B cell (primary cell): ENCODE measurements around the gene CPEB2. TPM values are rescaled to one million over a fixed set of nuclear protein-coding genes. Genes with fewer than 3 reads are reported as not detected.

Source experiments
- ATAC-seq: fragments of 200-7000 bp; cut with Tn5 transposase; one replicate; pipeline ENCODE4 v1.10.0; 2021; ENCODE audit warnings: low read depth, mild to moderate bottlenecking, moderate number of reproducible peaks, moderate library complexity
- CTCF ChIA-PET: fragments of 350-600 bp; sonication (Branson Sonifier 250); formaldehyde crosslinking; loops from one replicate; lab custom pipeline; 2021; ENCODE audit warnings: antibody characterized with exemption, inconsistent platforms; lab: Charles Lee
- POLR2A ChIA-PET: fragments of 350-600 bp; sonication (Branson Sonifier 250); formaldehyde crosslinking; loops from one replicate; lab custom pipeline; 2021; ENCODE audit warnings: antibody characterized with exemption; lab: Charles Lee
- DNase-seq: peaks from one replicate; pipeline ENCODE4 v3.0.0; 2013
- H2AFZ ChIP-seq: 2 replicates; pipeline ENCODE4 v1.6.1; 2012; ENCODE audit warnings: mild to moderate bottlenecking, low read depth, low read length; ENCODE audit not compliant: insufficient read depth, poor library complexity, severe bottlenecking
- H3K27ac ChIP-seq, 2 donors: 1 replicate in 1 of 2; 2 replicates in 1 of 2; pipeline ENCODE4 v1.5.1; 2012 to 2013; ENCODE audit warnings: low read length in 2 of 2, mild to moderate bottlenecking in 2 of 2, moderate library complexity in 1 of 2
- H3K27me3 ChIP-seq, 4 experiments: fragments of 200-600 bp in 1 of 4; sonication (generic) in 1 of 4; replicated peaks in 1 of 4; 1 replicate in 2 of 4; 2 replicates in 2 of 4; pipeline versions ENCODE4 v1.6.1 to v1.7.0; 2013 to 2016; ENCODE audit warnings: low read length in 3 of 4, mild to moderate bottlenecking in 2 of 4, mixed read lengths in 1 of 4, moderate library complexity in 1 of 4; ENCODE audit not compliant: insufficient read depth in 4 of 4, control insufficient read depth in 3 of 4; ENCODE audit errors: control extremely low read depth in 1 of 4
- H3K36me3 ChIP-seq, 2 experiments: replicated peaks in 1 of 2; 1 replicate in 1 of 2; 2 replicates in 1 of 2; pipeline versions ENCODE4 v1.6.1 to v1.7.1; 2013; ENCODE audit warnings: low read length in 1 of 2; ENCODE audit not compliant: insufficient read depth in 2 of 2, control insufficient read depth in 1 of 2; ENCODE audit errors: control extremely low read depth in 1 of 2, extremely low read depth in 1 of 2
- H3K4me1 ChIP-seq, 2 donors: fragments of 200-600 bp in 1 of 2; sonication (generic) in 1 of 2; 1 replicate in 1 of 2; 2 replicates in 1 of 2; pipeline versions ENCODE4 v1.5.1 to v1.6.1; 2013 to 2017; ENCODE audit warnings: low read length in 2 of 2; ENCODE audit not compliant: control insufficient read depth in 2 of 2, insufficient read depth in 2 of 2
- H3K4me2 ChIP-seq: replicated peaks from 2 replicates; pipeline ENCODE3; 2012; ENCODE audit warnings: mild to moderate bottlenecking, low read depth, low read length; ENCODE audit not compliant: poor library complexity, severe bottlenecking
- H3K4me3 ChIP-seq, 5 experiments: fragments of 200-600 bp in 1 of 5; sonication (generic) in 1 of 5; 1 replicate in 3 of 5; 2 replicates in 2 of 5; pipeline versions ENCODE4 v1.5.1 to v1.7.0; 2011 to 2016; ENCODE audit warnings: low read length in 4 of 5, mild to moderate bottlenecking in 4 of 5, low read depth in 2 of 5, control low read depth in 1 of 5, moderate library complexity in 1 of 5; ENCODE audit not compliant: insufficient read depth in 1 of 5; ENCODE audit errors: control extremely low read depth in 1 of 5, extremely low read depth in 1 of 5
- H3K79me2 ChIP-seq: fragments of 200-600 bp; sonication (generic); one replicate; pipeline ENCODE4 v1.6.0; 2016; ENCODE audit warnings: low read length; ENCODE audit not compliant: control insufficient read depth, insufficient read depth
- H3K9ac ChIP-seq: fragments of 200-600 bp; sonication (generic); 2 replicates; pipeline ENCODE4 v1.6.1; 2017; ENCODE audit warnings: mild to moderate bottlenecking, low read length, moderate library complexity
- H3K9me3 ChIP-seq, 3 donors: one replicate each; pipeline versions ENCODE4 v1.6.1 to v1.7.1; 2013; ENCODE audit warnings: low read length in 2 of 3; ENCODE audit not compliant: control insufficient read depth in 2 of 3, insufficient read depth in 1 of 3; ENCODE audit errors: control extremely low read depth in 1 of 3
- H4K20me1 ChIP-seq: 2 replicates; pipeline ENCODE4 v1.6.0; 2012; ENCODE audit warnings: mild to moderate bottlenecking, low read length; ENCODE audit not compliant: insufficient read depth, control insufficient read depth, poor library complexity, severe bottlenecking
- H3K27ac Mint-ChIP-seq: one replicate; pipeline ENCODE4 v1.8.0; 2021; ENCODE audit warnings: mixed read lengths
- H3K27me3 Mint-ChIP-seq: one replicate; pipeline ENCODE4 v1.8.0; 2021; ENCODE audit warnings: mixed read lengths
- H3K4me1 Mint-ChIP-seq: one replicate; pipeline ENCODE4 v1.8.0; 2021; ENCODE audit warnings: mixed read lengths
- H3K4me3 Mint-ChIP-seq: one replicate; pipeline ENCODE4 v1.8.0; 2021; ENCODE audit warnings: mixed read lengths
- H3K9me3 Mint-ChIP-seq: one replicate; pipeline ENCODE4 v1.8.0; 2022; ENCODE audit warnings: mixed read lengths; ENCODE audit not compliant: insufficient read depth
- CTCF ChIP-seq: fragments of 200-600 bp; IDR thresholded peaks from one replicate; pipeline ENCODE4 v1.8.0; 2022; ENCODE audit warnings: antibody characterized with exemption, mild to moderate bottlenecking
- EZH2 ChIP-seq: IDR thresholded peaks from 2 replicates; pipeline ENCODE4 v1.6.1; 2012; ENCODE audit warnings: borderline replicate concordance, low read depth, mild to moderate bottlenecking, moderate library complexity, low read length; ENCODE audit not compliant: insufficient read depth, poor library complexity, severe bottlenecking
- WGBS: methylation state at CpG from one replicate; pipeline ENCODE4 v1.1.5; 2013; ENCODE audit warnings: missing lambda C conversion rate; ENCODE audit not compliant: insufficient coverage; 5-methylcytosine and 5-hydroxymethylcytosine counted together
- intact Hi-C: fragments of 100-400 bp; cut with micrococcal nuclease; formaldehyde crosslinking; loops from one replicate; pipeline ENCODE4 v1.10.0; 2022
- polyA plus RNA-seq: library from polyadenylated mRNA; depleted of rRNA; stranded (reverse); fragments of >200 nt; gene quantifications from 2 replicates; pipeline ENCODE4 v1.2.3, GENCODE V29; 2012
- total RNA-seq, 2 donors: library from RNA; stranded (reverse); fragments of 120-200 nt in 1 of 2; gene quantifications; 1 replicate in 1 of 2; 2 replicates in 1 of 2; pipeline versions ENCODE4 v1.2.3 to v1.2.4, GENCODE V29; 2013 to 2022

The CPEB2 gene
- total and polyA plus RNA-seq, 2 donors (not counting 1 experiment from before 2014, with no cell fraction given), result 3.2 to 18.0 TPM

- H3K4me1 ChIP-seq, result no peaks in the 10 kb centered on the region
- no peak for ATAC-seq
- POLR2A ChIA-PET, result no interaction called here
These were observed 63.2 kb downstream of the CPEB2 start for GRCh38 chr4:15065516-15065915.

GRCh38 chr4:15066140-15066539 is 63.9 kb downstream of the CPEB2 start:
- intact Hi-C loops, result no loop called here
- 100% methylated on average over 5 of the region's 7 CpGs for WGBS
- POLR2A ChIA-PET, result no interaction called here

More at GRCh38 chr4:15065516-15065915, 63.2 kb downstream of the CPEB2 start:
- Histone ChIP-seq H3K27me3 (no peaks in the 10 kb centered on the region), H4K20me1 (no peaks in the 10 kb centered on the region), H3K27ac (no peak overlapping the region), H3K9ac (no peak overlapping the region), H3K79me2 (no peaks in the 10 kb centered on the region), H3K4me3 (no peak overlapping the region), H2AFZ (no peak overlapping the region), H3K4me2 (no peak overlapping the region), H3K9me3 (no peaks in the 10 kb centered on the region), H3K36me3 (peaks cover 10 to 31% of the 10 kb centered on the region in 2 experiments)
- CTCF ChIA-PET, result interaction anchor here (0.7 kb wide), 1 partner anchor 55 kb away, joined by 3 read pairs; no protein-coding TSS in a partner anchor
- no peak for DNase-seq
- Mint-ChIP-seq H3K4me1 (no peaks in the 10 kb centered on the region), H3K4me3 (no peak overlapping the region), H3K27ac (no peak overlapping the region), H3K27me3 (no peaks in the 10 kb centered on the region), H3K9me3 (no peaks in the 10 kb centered on the region)
- intact Hi-C loops, result no loop called here
- WGBS, result 80% methylated on average over 1 of the region's 5 CpGs
- no peak for TF ChIP-seq CTCF
- no peak for TF ChIP-seq EZH2

More at GRCh38 chr4:15066140-15066539, 63.9 kb downstream of the CPEB2 start:
- no peak overlapping the region for H3K4me3 Mint-ChIP-seq
- DNase-seq, result no peak
- H3K27ac Mint-ChIP-seq, result no peak overlapping the region
- no peak for TF ChIP-seq CTCF
- no peak for TF ChIP-seq EZH2
- Histone ChIP-seq H2AFZ (no peak overlapping the region), H3K27ac (no peak overlapping the region), H3K4me3 (no peak overlapping the region), H3K36me3 (peaks cover 10 to 29% of the 10 kb centered on the region in 2 experiments), H3K79me2 (no peaks in the 10 kb centered on the region), H3K27me3 (no peaks in the 10 kb centered on the region), H3K9me3 (no peaks in the 10 kb centered on the region), H4K20me1 (no peaks in the 10 kb centered on the region), H3K4me2 (no peak overlapping the region), H3K4me1 (no peaks in the 10 kb centered on the region), H3K9ac (no peak overlapping the region)
- no peaks in the 10 kb centered on the region for H3K9me3 Mint-ChIP-seq
- no peaks in the 10 kb centered on the region for H3K27me3 Mint-ChIP-seq
- CTCF ChIA-PET, result interaction anchor here (0.7 kb wide), 1 partner anchor 56 kb away, joined by 3 read pairs; no protein-coding TSS in a partner anchor
- ATAC-seq, result no peak
- H3K4me1 Mint-ChIP-seq, result no peaks in the 10 kb centered on the region
